Heart right ventricle (tissue), 16 donors: Measurements from ENCODE around the gene CD180. TPM values are rescaled to one million over a fixed set of nuclear protein-coding genes. Genes with fewer than 3 reads are reported as not detected.

ENCODE experiments used
- ATAC-seq, 8 donors: fragments of 200-7000 bp; cut with Tn5 transposase; one replicate each; pipeline ENCODE4 v1.9.1; 2020; ENCODE audit warnings: mild to moderate bottlenecking in 8 of 8, moderate library complexity in 8 of 8, moderate number of reproducible peaks in 1 of 8
- DNase-seq, 2 donors: peaks; one replicate each; pipeline ENCODE4 v3.0.0-alpha.2; 2020
- H3K27ac ChIP-seq, 10 donors: fragments of 200-600 bp; sonication (generic) in 2 of 10; one replicate each; pipeline versions ENCODE4 v1.5.0 to v1.8.0; 2020 to 2022; ENCODE audit warnings: mild to moderate bottlenecking in 3 of 10
- H3K27me3 ChIP-seq, 7 donors: fragments of 200-600 bp; one replicate each; pipeline ENCODE4 v1.8.0; 2021 to 2022; ENCODE audit warnings: mild to moderate bottlenecking in 2 of 7
- H3K36me3 ChIP-seq, 9 donors: fragments of 200-600 bp; sonication (generic) in 1 of 9; one replicate each; pipeline versions ENCODE4 v1.5.0 to v1.8.0; 2020 to 2022; ENCODE audit warnings: mild to moderate bottlenecking in 2 of 9
- H3K4me1 ChIP-seq, 9 donors: fragments of 200-600 bp; sonication (generic) in 1 of 9; one replicate each; pipeline versions ENCODE4 v1.5.0 to v1.8.0; 2020 to 2022; ENCODE audit warnings: mild to moderate bottlenecking in 4 of 9
- H3K4me3 ChIP-seq, 10 donors: fragments of 200-600 bp; sonication (generic) in 2 of 10; one replicate each; pipeline versions ENCODE4 v1.5.0 to v1.8.0; 2020 to 2022; ENCODE audit warnings: mild to moderate bottlenecking in 7 of 10, moderate library complexity in 2 of 10
- H3K9me3 ChIP-seq, 11 donors: fragments of 200-600 bp in 10 of 11; sonication (generic) in 2 of 11; one replicate each; pipeline versions ENCODE4 v1.5.0 to v1.8.0; 2013 to 2022; ENCODE audit warnings: mild to moderate bottlenecking in 2 of 11, control low read depth in 1 of 11, moderate library complexity in 1 of 11
- CTCF ChIP-seq, 9 donors: fragments of 200-600 bp; sonication (generic) in 2 of 9; IDR thresholded peaks; one replicate each; pipeline versions ENCODE4 v1.5.0 to v1.8.0; 2021 to 2022; ENCODE audit warnings: antibody characterized with exemption in 9 of 9, mild to moderate bottlenecking in 5 of 9, moderate library complexity in 1 of 9
- WGBS, 2 donors: extraction: QIAGEN DNeasy Blood & Tissue Kit; methylation state at CpG; one replicate each; pipeline ENCODE4 v1.1.7; 2013; ENCODE audit warnings: inconsistent platforms in 1 of 2; 5-methylcytosine and 5-hydroxymethylcytosine counted together
- intact Hi-C, 10 donors: fragments of 100-400 bp; cut with DNase I; formaldehyde crosslinking; loops; one replicate each; pipeline versions ENCODE4 v1.11.1 to v1.14.2; 2022
- polyA plus RNA-seq, 2 donors: library from polyadenylated mRNA; stranded (reverse); fragments of 200-250 nt; gene quantifications; one replicate each; pipeline ENCODE4 v1.2.3, GENCODE V29; 2013
- total RNA-seq, 10 donors: library from RNA; stranded (reverse); fragmentation: NEBNext Ultra II Directional in 3 of 10; extraction: Animal tissue kit (Norgen Biotek cat#: 25700) in 3 of 10; gene quantifications; one replicate each; pipeline versions ENCODE4 v1.2.1 to v1.2.4, GENCODE V29; 2021 to 2023
- donor health status: Arrhythmogenic right ventricular cardiomyopathy.
- donor health status: ischemic (EF 13 %, LVEDD 7.1; RV severe dilation, severe dysfunction).
- donor health status: healthy with polysubstance abuse.
- donor health status: DM: no; HTN: yes; CAD: no.
- donor health status: DM: no; HTN: no; CAD: no.
- donor health status: ischemic (EF 25% LVEDD 6.9; RV normal size, moderate dysfunction).
- donor health status: ischemic (EF 25% LVEDD 5.7; RV mildly dilated, moderate dysfunction).
- donor health status: healthy.
- donor health status: DM: yes; HTN: yes; CAD: no.
- donor health status: Ischemic cardiomyopathy.
- donor health status: ischemic (EF 35%, LVEDD 5.7; RV mildly dilated, moderate dysfunction).
- donor health status: nonischemic (EF 11% LVEDD 7.7; RV severe dilation, severe dysfunction).
- donor health status: DM: yes; HTN: yes; CAD: no.
- donor health status: PGD.
- donor health status: ischemic (EF 29% LVEDD 5.4; RV normal size, mild dysfunction).
- donor health status: nonischemic (EF 23%, LVEDD 6.1; RV moderate dilation, normal function).

Gene CD180
- total and polyA plus RNA-seq, 12 donors = 0.12 to 3.3 (median 0.16) TPM; not detected in 1

- ATAC-seq (no peak), DNase-seq (no peak)
- peaks cover 0 to 68% (median 0%) of the 10 kb centered on the region in 9 donors for H3K4me1 ChIP-seq
- WGBS, 2 donors = 98 to 100% methylated on average over 1 of the region's 1 CpG
- intact Hi-C loops = no loop called here
- H3K27me3 ChIP-seq = no peaks in the 10 kb centered on the region
- peak overlapping the region in 1 of 10 donors; percentile 34 for H3K27ac ChIP-seq
- no peak for TF ChIP-seq CTCF (IDR thresholded peaks at IDR 0.05)
- H3K4me3 ChIP-seq = no peak overlapping the region
- H3K36me3 ChIP-seq = no peaks in the 10 kb centered on the region
- H3K9me3 ChIP-seq = no peaks in the 10 kb centered on the region
Observed at GRCh38 chr5:67189931-67190330, 6.7 kb downstream of the CD180 start.

- H3K4me1 ChIP-seq = peaks cover 0 to 59% (median 0%) of the 10 kb centered on the region in 9 donors
- TF ChIP-seq CTCF (IDR thresholded peaks at IDR 0.05) = no peak
- 82 to 91% methylated on average over 3 of the region's 3 CpGs for WGBS, 2 donors
- H3K27me3 ChIP-seq = no peaks in the 10 kb centered on the region
- H3K36me3 ChIP-seq = no peaks in the 10 kb centered on the region
- H3K27ac ChIP-seq = peak overlapping the region in 1 of 10 donors; percentile 61
- intact Hi-C loops = no loop called here
- H3K4me3 ChIP-seq = no peak overlapping the region
- no peaks in the 10 kb centered on the region for H3K9me3 ChIP-seq
- DNase-seq = no peak
- no peak for ATAC-seq
Observed at GRCh38 chr5:67189079-67189354, 7.6 kb downstream of the CD180 start.

GRCh38 chr5:67188274-67189078 lies 8.1 kb downstream of the CD180 start:
- H3K9me3 ChIP-seq = no peaks in the 10 kb centered on the region
- peak overlapping the region in 1 of 10 donors; percentile 61 for H3K27ac ChIP-seq
- H3K36me3 ChIP-seq = no peaks in the 10 kb centered on the region
- WGBS, 2 donors = 91% methylated on average over 7 of the region's 7 CpGs
- H3K4me1 ChIP-seq = peaks cover 0 to 53% (median 0%) of the 10 kb centered on the region in 9 donors
- no peak for TF ChIP-seq CTCF (IDR thresholded peaks at IDR 0.05)
- H3K4me3 ChIP-seq = no peak overlapping the region
- no peaks in the 10 kb centered on the region for H3K27me3 ChIP-seq
- intact Hi-C loops = no loop called here
- ATAC-seq = no peak
- no peak for DNase-seq

- ATAC-seq (no peak), DNase-seq (no peak)
- Histone ChIP-seq H3K4me1 (peaks cover 0 to 51% (median 7%) of the 10 kb centered on the region in 9 donors), H3K27ac (peak overlapping the region in 1 of 10 donors; percentile 61), H3K4me3 (no peak overlapping the region), H3K36me3 (no peaks in the 10 kb centered on the region), H3K9me3 (no peaks in the 10 kb centered on the region), H3K27me3 (no peaks in the 10 kb centered on the region)
- intact Hi-C loops = no loop called here
- WGBS, 2 donors = 65 to 81% methylated on average over 1 of the region's 1 CpG
- no peak for TF ChIP-seq CTCF (IDR thresholded peaks at IDR 0.05)
Observed at GRCh38 chr5:67187006-67187715, 9.4 kb downstream of the CD180 start.
